ENCODE data around the gene TNRC18. TPM values are rescaled to one million over a fixed set of nuclear protein-coding genes. Genes with fewer than 3 reads are reported as not detected.
"Not testable (repeated sequence)": the region's sequence is repeated elsewhere in the genome, so short reads cannot be mapped to it uniquely, and the experiment has no call there.

The TNRC18 gene
- total RNA-seq, 1 donor from 2014 or later: 99.1 TPM

DNA sequence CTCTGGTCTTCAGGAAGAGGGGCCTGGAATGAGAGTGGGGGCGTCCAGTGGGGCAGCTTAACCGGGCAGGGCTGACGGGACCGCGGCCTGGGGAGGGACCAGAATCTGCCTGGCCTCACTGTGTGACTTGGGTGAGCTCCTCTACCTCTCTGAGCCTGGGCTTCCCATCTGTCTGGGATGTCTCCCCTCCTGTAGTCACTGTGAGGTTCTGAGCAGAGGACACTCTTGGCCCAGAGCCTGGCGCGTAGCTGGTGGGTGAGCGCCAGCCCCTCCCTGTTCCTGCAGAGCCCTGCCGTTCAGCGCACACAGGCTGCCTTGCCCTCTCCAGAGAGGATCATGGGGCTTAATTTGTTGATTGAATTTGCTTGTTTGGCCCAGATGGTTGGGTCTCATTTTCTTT, 148.1 kb downstream of the TNRC18 start:
- not testable (repeated sequence) for DNase-seq (ENCODE audit: extremely low read depth, low read depth, low spot score)

DNA sequence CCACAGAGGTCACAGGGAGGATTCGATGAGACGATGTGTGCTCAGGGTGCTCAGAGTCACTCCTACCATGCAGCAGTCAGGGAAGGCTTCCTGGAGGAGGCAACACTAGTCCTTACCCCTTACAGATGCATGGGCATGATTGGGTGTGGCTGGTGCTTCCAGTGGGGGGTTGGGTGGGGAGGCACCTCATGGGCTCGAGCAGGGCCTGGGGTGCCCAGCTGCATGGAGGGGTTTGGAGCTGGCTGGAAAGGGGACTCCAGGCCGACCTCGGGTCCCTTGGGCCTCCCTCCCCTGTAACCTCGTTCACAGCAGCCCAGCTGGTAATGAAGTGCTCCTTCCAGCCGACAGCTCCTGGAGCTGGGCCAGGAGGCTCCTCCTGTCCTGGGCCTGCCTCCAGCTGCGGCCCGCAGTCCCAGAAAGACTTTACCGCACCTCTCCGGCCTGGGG, 148.6 kb downstream of the TNRC18 start:
- DNase-seq (ENCODE audit: extremely low read depth, low read depth, low spot score): not testable (repeated sequence)

DNA sequence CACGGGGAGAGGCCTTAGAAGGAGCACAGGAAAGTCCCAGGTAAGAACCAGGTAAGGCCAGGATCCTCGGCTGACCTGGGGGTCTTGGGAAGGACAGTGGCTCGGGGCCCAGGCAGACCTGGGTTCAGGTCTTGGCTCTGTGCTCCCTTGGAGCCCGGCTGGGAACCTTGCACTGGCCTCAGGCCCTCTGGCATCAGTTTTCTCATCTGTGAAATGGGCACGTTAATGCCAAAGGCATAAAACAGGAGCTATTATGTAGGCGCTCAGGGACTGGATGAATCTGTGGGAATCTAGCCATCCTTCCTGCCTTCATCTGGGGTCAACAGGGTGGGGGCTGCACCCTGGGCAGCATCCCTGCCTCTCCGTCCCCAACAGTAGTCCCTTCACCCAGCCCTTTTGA, 149.2 kb downstream of the TNRC18 start:
- DNase-seq (ENCODE audit: extremely low read depth, low read depth, low spot score): no peak

DNA sequence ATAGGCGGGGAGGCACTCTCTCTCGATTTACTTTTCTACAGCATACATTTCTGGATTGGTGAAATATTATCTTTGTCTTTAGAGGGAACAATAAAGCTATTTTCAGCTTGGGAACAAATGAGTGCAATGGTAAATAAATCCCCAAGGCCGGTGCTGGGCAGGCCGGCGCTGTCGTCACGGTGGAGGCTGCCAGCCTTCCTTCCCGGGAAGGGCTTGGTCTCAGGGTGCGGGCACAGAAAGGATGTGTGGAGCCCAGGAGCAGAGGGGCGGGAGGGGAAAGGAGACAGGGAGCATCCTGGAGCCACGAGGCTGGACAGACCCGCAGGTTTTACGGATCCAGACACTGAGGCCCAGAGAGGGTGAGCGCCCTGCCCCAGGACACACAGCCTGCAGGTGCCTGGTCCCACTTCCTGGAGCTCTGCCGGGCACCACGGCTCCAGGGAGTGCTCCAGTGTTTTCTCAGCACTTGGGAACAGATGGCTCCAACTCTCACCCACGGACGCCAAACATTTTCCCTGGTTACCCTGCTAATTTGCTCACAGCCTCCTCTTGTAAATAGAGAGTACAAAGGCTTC, 149.7 kb downstream of the TNRC18 start:
- DNase-seq (ENCODE audit: extremely low read depth, low read depth, low spot score): not testable (repeated sequence)

DNA sequence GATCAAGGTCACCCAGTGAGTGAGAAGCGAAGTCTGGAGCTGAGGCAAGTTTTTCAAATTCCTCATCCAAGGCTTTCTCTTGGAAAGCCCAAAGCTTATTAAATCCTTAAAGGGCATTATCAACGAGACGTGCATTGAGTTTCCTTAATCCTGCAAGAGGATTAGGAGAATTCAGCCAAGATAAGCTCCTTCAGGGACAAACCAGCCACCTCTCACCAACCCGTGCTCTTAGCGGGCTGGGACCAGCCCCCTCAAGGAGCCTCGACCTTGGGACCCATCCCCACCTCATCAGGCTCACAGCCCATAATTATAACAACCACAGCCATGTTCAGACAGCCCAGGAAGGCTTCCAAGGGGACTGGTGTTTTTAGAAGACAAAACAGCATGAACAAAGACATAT, 152.8 kb downstream of the TNRC18 start:
- DNase-seq (ENCODE audit: extremely low read depth, low read depth, low spot score): no peak

DNA sequence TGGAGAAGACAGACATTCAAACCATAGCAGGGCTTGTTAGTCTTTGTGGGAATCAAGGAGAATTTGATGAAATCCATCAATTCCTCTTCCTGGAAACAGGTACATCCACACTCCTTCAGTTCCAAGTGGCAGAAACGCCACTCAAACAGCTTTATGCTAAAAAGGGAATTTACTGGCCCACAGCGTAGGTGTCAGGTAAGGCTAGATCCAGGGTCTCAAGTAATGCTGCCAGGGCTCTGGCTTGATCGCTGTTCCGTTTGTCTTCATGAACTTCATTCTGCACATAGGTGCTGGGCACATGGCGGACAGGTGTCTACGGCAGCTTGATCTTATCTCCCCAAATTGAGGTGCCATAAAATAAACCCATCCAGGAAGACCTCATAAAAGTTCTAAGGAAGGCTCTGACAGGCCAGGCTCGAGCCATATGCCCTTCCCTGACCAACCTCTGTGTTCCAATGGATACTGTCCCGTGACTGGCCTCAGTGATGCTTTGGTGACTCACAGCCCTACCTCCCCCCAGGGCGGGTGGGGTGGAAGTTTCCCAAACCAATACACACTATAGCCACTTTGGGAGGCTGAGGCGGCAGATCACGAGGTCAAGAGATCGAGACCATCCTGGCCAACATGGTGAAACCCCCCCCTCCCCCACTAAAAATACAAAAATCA, 153.5 kb downstream of the TNRC18 start:
- not testable (repeated sequence) for DNase-seq (ENCODE audit: extremely low read depth, low read depth, low spot score)

DNA sequence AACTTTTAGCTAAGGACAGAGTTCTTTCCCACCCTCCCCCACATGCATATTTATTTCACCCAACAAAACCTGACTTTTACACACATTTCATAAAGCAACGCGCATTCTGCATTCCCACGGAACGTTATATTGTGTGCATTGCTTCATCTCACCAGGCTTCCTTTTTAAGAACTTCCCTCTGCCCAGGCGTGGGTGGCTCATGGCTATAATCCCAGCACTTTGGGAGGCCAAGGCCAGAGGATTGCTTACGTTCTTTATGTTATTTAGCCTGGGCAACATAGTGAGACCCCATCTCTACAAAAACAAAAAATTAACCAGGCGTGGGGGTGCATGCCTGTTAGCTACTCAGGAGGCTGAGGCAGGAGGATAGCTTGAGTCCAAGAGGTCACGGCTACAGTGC, 155.8 kb downstream of the TNRC18 start:
- not testable (repeated sequence) for DNase-seq (ENCODE audit: extremely low read depth, low read depth, low spot score)

DNA sequence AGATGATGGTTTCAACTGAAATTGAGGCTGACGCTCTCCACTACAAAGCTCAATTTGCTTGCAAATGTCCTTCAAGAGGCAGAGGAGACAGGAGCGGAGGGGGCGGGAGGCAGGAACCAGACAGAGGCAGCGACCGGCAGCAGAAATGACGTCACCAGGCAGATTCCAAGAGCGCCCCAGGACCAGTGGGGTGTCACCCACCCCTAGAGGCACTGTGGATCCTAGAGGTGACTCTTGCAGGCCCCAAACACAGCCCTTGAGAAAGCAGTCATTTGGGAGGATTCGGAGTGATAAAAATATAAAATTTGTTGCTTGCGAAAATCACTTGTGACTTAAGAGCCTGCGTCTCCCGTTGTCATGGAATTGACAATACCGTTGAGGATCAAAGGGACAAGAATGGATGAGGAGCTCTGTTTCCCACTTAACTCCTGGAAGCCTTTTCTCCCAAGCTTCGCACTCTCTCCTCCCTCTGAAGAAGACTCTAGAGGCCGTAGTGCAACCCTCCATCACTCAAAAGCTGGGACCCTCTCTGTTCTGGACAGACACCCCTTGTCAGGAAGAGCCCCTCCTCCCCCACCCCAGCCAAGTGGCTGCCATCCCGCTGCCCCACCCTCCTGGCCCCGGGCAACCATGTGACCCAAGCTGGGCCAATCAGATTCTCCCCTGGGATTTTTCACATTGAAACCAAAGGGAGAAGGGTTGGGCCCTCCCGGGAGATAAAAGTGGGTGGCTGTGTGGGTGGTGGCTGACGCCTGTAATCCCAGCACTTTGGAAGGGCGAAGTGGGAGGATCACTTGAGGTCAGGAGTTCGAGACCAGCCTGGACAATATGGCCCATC, 157.2 kb downstream of the TNRC18 start:
- no peak for DNase-seq (ENCODE audit: extremely low read depth, low read depth, low spot score)

DNA sequence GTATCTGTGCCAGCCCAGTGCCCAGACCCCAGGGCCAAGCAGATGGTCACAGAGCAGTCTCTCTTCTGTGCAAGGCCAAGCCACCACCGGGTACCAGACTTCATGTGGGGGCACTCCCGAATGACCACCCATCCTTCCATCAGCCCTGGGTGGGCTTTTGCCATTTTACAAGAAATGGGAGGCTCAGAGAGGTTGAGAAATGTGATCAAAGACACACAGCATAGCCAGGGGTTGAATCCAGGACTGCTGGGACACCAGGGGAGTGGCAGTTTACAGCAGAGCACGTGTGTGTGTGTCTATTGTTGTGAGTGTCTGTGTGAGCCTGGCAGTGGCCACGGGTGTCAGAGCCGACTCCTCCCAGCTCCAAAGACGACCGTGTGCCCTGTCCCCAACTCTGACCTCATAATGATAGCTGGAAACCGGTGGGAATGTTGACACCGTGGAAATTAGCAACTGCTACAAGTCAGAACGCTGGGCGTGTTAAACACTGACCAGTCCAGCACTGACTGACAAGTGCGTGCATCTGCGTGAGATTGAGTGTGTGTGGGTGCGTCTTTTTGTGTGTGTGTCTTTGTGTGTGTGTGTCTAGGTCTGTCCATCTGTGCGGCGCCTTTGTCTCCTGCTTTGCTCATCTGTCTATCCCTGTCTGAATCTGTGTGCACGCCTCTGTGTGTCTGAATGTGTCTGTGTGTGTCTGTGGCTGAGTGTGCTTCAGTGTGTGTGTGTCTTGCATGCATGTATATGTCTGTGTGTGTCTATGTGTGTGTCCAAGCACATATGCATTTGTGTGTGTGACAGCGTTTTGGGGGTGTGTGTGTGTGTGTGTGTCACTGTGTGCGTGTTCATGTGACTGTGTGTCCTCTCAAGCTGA, 158.1 kb downstream of the TNRC18 start:
- no peak for DNase-seq (ENCODE audit: extremely low read depth, low read depth, low spot score)

DNA sequence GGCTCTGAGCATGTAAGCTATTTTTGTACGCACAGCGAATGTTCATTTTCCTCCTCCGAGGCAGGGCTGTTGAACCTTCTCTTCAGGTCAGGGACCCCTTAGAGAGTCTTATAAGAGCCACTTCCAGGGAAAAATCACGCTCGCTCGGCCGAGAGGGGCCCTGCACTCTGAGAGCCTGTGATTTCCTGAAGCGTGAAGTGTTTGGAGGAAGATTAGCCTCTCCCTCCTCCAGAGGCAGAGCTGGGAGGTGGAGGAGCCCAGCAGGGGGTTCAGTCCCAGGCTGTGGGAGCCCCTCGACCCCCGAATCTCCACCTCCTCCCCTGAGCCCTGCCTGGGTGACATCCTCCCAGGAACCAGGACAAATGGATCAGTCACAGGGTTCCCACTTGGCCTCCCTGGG, 160.6 kb downstream of the TNRC18 start:
- not testable (repeated sequence) for DNase-seq (ENCODE audit: extremely low read depth, low read depth, low spot score)

DNA sequence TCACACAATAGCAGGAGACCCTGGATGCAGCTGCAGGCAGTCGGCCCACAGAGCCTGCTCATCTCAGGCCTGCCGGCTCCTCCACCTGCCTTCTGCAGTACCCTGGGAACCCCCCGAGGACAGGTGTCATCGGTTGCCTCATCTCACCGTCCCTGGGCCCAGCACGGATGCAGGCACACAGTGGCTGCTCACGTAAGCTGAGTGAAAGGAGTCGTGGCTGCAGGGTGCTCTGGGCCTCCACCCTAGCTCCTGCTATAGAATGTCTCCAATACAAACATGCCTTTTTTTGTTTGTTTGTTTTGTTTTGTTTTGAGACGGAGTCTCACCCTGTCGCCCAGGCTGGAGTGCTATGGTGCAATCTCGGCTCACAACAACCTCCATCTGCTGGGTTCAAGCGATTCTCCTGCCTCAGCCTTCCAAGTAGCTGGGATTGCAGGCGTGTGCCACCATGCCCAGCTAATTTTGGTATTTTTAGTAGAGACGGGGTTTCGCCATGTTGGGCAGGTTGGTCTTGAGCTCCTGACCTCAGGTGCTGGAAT, 163.0 kb downstream of the TNRC18 start:
- DNase-seq (ENCODE audit: extremely low read depth, low read depth, low spot score): not testable (repeated sequence)

Other genes with a start within 250 kb of the TNRC18 start
- gene WIPI2, start 233.6 kb downstream of the TNRC18 start, total RNA-seq: 79.4 and 85.8 TPM in 2 replicates
- gene SLC29A4, start 140.9 kb downstream of the TNRC18 start, total RNA-seq: 3.8 and 6.2 TPM in 2 replicates
- gene FBXL18, start 90.0 kb upstream of the TNRC18 start, total RNA-seq: 18.6 and 21.8 TPM in 2 replicates
- 4,812 and 7,971 TPM in 2 replicates for gene ACTB, start 106.8 kb upstream of the TNRC18 start, total RNA-seq
- 956 and 1,622 TPM in 2 replicates for gene FSCN1, start 169.0 kb upstream of the TNRC18 start, total RNA-seq

Measured in glomerular endothelial cell (primary cell).